Effector CD8-positive, alpha-beta T cell (primary cell): ENCODE data around the gene CARD10.

Source experiments
- DNase-seq: peaks from one replicate; lab custom pipeline; 2025; lab: John Stamatoyannopoulos, UW

CARD10 gene

DNA sequence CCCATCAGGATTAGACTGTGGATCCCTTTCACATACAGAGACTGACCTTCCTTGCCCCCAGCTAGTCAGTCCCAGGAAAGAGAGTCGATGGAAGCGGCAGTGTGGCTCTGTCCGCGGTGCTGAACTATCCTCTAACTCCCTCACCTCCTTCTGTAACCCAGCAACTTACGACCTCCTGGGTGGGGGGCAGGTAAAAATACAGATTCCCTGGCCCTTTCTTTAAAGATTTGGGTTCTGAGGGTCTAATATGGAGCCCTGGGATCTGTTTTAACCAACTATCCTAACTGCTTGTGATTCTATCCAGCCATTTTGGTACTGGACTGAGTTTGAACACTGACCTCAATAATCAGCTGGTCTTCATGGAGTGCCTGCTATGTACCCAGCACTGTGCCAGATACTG, 56.2 kb downstream of the CARD10 start:
- DNase-seq, result no peak

DNA sequence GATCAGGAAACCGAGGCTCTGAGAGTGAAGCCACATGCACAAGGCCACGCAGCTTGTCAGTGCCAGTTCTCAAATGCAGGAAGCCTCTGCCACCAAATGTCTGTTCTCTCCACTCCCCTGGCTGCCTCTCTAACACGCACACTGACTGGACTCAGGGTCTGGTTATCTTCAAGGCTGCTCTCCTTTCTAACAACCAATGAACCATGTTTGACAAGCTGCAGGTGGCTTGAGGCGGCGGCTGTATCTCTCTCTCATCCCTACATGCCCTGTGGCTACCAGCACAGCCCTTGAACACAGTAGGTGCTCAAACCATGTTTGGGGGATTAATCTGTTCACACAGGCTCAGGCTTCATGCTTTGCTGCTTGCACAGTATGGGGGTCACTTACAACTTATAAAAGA, 56.8 kb downstream of the CARD10 start:
- no peak for DNase-seq

- no peak for DNase-seq
Observed at GRCh38 chr22:37461961-37462360, 57.3 kb downstream of the CARD10 start.

DNA sequence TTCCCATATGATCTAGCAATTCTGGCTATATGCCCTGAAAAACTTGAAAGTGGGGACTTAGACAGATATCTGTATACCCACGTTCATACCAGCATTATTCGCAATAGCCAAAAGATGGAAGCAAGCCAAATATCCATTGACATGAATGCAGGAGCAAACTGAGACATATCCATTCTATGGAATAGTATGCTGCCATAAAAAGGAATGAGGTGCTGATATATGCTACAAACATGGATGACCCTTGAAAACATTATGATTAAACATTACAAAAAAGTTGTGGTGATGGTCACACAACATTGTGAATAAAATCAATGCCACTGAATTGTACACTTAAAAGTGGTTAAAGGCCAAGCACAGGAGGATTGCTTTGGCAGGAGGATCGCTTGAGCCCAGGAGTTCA, 58.5 kb downstream of the CARD10 start:
- DNase-seq, result no peak

DNA sequence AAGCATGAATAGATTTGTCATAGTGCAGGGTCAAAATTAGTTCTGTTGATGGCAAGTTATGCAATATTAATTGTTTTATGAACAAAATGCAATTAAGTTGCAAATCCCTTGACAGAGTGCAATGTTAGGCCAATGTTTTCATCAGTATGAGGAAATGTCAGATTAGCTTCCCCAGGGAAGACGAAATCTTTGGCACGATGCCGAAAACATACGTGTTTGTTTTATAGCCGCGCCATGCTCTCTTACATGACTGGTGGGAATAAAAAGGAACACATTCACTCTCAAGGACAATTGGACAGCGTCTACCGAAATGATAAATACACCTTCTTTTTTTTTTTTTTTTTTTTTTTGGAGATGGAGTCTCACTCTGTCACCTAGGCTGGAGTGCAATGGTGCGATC, 60.0 kb downstream of the CARD10 start:
- no peak for DNase-seq

- peak; percentile 77 for DNase-seq
Observed at GRCh38 chr22:37457093-37457893, 61.9 kb downstream of the CARD10 start.

- DNase-seq, result no peak
Observed at GRCh38 chr22:37456346-37456745, 62.9 kb downstream of the CARD10 start.

DNA sequence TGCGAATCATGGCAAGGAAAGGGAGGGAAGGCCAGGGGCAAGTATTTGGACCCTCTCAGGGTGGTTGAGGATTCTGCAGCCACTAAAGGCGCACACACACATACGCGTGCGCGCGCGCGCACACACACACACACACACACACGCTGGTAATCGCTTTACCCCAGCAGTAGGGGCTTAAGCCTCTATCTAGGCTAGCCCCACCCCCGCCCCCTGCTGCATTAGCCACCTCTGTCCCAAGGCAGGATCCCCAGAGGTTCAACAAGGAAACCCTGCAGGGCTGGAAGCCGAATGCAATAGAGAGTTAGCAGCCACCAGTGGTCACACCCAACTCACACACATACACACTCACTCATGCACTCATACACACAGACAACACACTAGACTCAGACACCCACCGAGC, 63.3 kb downstream of the CARD10 start:
- DNase-seq, result no peak

DNA sequence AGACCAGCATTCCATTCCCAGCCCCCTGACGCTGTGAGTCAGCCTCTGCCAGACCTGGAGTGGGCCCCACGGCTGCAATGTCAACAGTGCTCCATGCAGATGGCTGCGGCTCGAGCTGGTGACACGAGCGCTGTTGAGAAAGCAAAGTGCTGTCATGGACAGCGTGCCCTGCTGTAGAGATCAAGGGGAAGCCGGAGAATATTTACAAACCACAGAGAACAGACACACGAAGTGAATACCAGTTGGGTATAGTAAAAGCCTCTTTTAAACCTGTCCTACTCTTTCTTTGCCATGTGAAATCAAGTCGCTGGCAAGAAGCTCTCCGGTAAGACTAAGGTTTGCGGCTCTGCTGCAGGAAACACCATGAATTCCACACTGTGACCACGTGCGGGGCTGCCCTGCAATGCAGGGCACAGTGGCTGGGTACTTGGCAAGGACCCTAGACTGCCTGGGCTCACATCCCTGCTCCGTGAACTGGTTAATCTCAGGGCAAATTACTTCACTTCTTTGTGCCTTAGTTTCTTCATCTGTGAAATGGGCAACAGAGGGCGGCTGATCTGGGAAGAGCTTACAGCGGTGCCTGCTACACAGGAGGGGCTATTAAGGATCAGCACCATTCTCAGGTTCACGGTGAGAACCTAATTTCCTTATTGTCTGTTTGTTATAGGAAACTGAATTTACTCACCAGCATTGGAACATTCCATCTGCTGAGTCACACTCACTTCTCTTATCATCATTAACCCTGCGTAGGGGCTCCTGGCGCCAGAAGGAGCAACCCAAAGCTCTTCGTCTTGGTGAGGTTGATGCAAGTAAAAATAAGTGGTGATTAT, 64.1 kb downstream of the CARD10 start:
- DNase-seq, result no peak

- DNase-seq, result no peak
Observed at GRCh38 chr22:37453696-37454095, 65.5 kb downstream of the CARD10 start.

DNA sequence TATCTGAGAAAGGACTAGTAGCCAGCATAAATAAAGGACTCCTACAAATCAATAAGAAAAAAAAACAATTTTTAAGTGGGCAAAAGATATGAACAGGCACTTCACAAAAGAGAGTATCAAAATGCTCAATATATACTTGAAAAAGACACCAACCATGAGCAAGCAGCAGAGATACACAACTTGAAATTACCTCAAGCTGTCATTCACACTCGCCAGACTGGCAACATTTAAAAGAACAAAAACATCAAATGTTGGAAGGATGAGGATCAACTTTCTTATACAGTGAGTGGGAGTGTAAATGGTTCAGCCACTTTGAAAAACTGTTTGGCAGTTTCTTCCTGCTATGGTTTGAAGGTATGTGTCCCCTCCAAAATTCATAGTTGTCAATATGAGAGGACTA, 68.0 kb downstream of the CARD10 start:
- no peak for DNase-seq

DNA sequence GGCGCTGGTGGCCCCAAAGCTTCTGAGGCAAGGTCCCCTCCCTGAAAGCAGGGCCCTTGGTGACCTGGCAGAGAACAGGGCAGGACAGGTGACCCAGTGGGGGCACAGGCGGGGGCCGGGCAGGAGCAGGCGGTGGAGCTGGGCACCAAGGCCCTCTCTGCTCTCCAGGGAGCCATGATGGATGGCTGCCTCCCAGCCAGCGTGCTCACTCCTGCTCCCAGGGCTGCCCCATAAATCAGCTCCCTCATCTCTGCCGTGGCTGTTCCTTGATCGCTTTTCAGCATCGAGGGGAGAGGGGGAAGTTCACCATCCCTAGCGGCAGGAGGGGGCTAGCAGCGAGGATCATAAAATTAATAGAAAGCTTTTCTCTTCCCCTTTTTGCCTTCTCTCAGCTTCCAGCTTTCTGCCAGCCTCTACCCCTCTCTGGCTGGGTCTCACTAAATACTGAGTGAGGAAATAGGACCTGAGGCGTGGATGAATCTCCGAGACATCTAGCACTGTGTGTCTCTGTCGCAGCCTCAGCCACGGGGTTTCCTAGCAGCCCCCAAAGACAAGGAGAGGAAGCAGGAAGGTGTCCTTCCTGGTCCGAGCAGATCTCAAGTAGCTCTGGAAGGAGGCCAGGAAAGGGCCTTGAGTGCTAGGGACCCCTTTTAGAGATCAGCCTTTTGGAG, 69.7 kb downstream of the CARD10 start:
- DNase-seq, result no peak

DNA sequence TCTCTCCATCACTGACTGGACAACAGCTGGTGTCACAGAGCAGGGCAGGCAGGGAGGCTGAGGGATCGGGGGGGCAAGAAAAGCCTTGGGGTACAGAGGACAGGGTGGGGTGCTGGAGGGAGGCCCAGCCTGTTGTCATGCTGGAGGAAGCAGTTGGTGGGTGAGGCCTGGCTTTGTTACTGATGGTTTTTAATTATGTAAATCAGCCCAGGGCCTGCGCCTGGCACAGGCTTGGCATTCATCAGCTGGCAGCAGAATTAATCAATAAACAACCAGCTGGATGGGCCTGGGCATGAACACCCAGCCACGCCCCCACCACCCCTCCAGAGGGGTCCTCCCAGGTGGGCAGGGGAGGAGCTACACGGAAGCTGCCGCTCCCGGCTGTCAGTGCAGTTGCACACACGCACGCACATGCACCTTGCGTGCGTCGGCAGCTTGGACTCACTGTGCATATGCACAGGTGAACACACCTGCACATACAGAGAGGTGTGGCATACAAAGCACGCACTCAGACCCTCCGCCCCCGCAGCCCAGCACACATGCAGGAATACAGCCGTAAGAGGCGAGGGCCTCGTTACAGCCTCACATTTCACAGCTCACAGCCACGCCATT, 70.6 kb downstream of the CARD10 start:
- DNase-seq, result no peak

DNA sequence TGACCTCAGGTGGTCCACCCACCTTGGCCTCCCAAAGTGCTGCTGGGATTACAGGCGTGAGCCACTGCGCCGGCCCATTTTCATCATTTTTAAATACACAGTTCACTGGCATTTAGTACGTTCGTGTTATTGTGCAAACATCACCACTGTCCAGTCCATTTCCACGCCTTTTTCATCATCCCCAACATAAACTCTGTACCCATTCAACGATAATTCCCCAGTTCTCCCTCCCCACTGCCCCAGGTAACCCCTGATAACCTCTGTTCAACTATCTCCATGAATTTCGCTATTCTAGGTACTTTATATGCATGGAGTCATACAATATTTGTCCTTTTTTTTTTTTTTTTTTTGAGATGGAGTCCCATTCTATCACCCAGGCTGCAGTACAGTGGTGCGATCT, 73.7 kb downstream of the CARD10 start:
- no peak for DNase-seq

DNA sequence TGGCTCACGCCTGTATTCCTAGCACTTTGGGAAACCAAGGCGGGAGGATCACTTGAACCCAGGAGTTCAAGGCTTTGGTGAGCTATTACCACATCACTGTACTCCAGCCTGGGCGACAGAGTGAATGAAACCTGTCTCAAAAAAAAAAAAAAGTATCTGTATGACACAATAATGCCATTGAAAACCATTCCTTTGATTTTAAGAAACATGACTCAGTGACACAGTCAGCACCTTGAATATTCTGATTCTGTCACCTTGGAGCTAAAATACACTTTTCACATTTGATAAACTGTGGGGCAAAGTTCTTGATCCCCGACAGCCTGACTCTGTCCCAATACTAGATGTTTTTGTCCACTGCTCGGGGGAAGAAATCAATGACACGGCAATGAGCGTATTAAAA, 75.2 kb downstream of the CARD10 start:
- DNase-seq, result no peak

GRCh38 chr22:37443086-37443485, 76.1 kb downstream of the CARD10 start:
- no peak for DNase-seq

DNA sequence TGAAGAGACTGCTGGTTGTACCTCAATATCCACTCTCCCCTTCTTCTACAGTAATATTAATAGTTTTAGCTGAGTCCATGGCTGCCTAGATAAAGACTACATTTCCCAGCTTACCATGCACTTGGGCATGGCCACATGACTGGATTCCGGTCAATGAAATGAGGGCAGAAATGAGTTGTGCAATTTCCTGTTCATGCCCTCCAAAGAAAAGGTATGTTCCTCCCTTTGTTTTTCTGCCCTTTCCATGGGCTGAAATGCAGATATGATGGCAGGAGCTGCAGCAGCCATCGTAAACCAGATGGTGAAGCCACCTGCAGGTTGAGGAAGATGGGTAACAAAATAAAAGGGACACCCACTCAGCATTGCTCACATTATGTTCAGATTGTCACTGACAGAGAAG, 76.7 kb downstream of the CARD10 start:
- DNase-seq, result no peak

DNA sequence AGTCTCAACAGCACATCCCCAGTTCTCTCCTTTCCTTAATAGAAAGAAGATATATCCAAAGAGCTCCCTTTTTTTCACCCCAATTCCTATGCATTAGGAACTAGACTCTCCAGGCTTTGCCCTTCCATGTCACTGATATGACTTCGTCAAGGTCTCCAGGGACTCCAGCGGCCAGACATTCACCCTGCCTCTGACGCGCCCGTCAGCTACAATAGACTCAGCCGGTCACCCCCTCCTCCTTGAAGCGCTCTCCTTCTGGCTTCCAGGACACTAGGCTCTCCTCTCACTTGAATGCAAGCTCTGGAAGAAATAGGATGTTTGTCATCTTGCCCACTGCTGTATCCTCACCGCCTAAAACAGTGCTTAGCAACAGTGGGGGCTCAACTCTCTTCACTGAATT, 77.1 kb downstream of the CARD10 start:
- no peak for DNase-seq

DNA sequence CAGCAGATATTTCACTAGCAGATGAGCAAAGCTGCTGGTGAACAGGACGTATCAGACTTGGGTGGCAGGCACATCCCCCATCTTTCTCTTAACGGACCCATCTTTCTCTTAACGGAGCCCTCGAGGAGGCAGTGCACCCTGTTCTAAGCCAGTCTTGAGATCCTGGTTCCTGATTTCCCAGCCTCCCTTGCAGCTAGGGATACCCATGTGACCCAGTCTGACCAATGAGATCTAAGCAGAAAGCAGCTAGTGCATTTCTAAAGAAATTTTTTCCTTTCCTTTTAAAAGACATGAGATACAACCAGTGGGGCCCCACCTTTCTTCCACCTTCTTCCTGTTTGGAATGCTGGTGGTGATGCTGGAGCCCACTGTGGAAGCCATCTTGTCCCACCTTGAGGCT, 78.3 kb downstream of the CARD10 start:
- DNase-seq, result no peak
